ENCODE results near the gene CEL.

- TF ChIP-seq POLR2A (IDR thresholded peaks at IDR 0.05) (no peak), CTCF (IDR thresholded peaks at IDR 0.05) (no peak)
These were observed 5.9 kb upstream of the CEL start for GRCh38 chr9:133055788-133056420.
